HCT116 (cell line): Measurements from ENCODE around the gene LRRC47. TPM values are rescaled to one million over a fixed set of nuclear protein-coding genes. Genes with fewer than 3 reads are reported as not detected.

Source experiments
- ATAC-seq: fragments of 200-7000 bp; cut with Tn5 transposase; 2 replicates; pipeline ENCODE4 v1.9.1; 2020; ENCODE audit warnings: mild to moderate bottlenecking, moderate library complexity
- BruUV-seq: library from RNA; stranded (reverse); fragments of 400-500 nt; replicated peaks from 2 replicates; lab custom pipeline; 2021; lab: Mats Ljungman, UMichigan
- CTCF ChIA-PET: fragments of 300-600 bp; sonication (Branson Sonifier 250); formaldehyde crosslinking; loops from one replicate; lab custom pipeline; 2021; ENCODE audit warnings: antibody characterized with exemption; lab: Charles Lee
- POLR2A ChIA-PET: fragments of 300-600, 350-600 bp; sonication (Branson Sonifier 250); formaldehyde crosslinking; loops from one replicate; lab custom pipeline; 2021; ENCODE audit warnings: antibody characterized with exemption; lab: Charles Lee
- RAD21 ChIA-PET, 2 experiments: fragments of 300-600 bp; sonication (Branson Sonifier 250); formaldehyde crosslinking; loops; one replicate each; lab custom pipeline; 2023; ENCODE audit warnings: low total read pairs in 2 of 2; ENCODE audit not compliant: uncharacterized antibody in 2 of 2, unreplicated experiment in 2 of 2, low non-redundant PET in 1 of 2; lab: Charles Lee
- DNase-seq: peaks from one replicate; pipeline ENCODE4 v3.0.0-alpha.2; 2010; ENCODE audit warnings: low read depth, low spot score
- H2AFZ ChIP-seq: fragments of 200-600 bp; shearing (Covaris generic), sonication (generic); 2 replicates; pipeline ENCODE4 v1.6.1; 2017; ENCODE audit warnings: low read depth, mixed run types, mixed read lengths, antibody characterized with exemption, low read length; ENCODE audit not compliant: poor library complexity, severe bottlenecking
- H3K27ac ChIP-seq: 2 replicates; pipeline ENCODE4 v1.5.1; 2012; ENCODE audit warnings: low read depth, low read length
- H3K27me3 ChIP-seq: fragments of 200-600 bp; sonication (generic); 2 replicates; pipeline ENCODE4 v1.6.1; 2016; ENCODE audit warnings: mixed run types, low read length, mixed read lengths; ENCODE audit not compliant: insufficient read depth
- H3K36me3 ChIP-seq, 2 experiments: fragments of 200-500 bp in 1 of 2; fragments of 200-600 bp in 1 of 2; sonication (Bioruptor generic) in 1 of 2; sonication (generic) in 1 of 2; 2 replicates each; pipeline versions ENCODE4 v1.5.1 to v1.6.1; 2014 to 2016; ENCODE audit warnings: low read length in 2 of 2, inconsistent platforms in 1 of 2, mixed read lengths in 1 of 2, mixed run types in 1 of 2; ENCODE audit not compliant: insufficient read depth in 2 of 2, control insufficient read depth in 1 of 2
- H3K4me1 ChIP-seq, 2 experiments: fragments of 200-600 bp in 1 of 2; sonication (generic) in 1 of 2; 2 replicates each; pipeline versions ENCODE4 v1.5.1 to v1.6.1; 2012 to 2017; ENCODE audit warnings: low read length in 2 of 2, inconsistent platforms in 1 of 2, mild to moderate bottlenecking in 1 of 2, mixed read lengths in 1 of 2, mixed run types in 1 of 2, moderate library complexity in 1 of 2; ENCODE audit not compliant: insufficient read depth in 2 of 2, control insufficient read depth in 1 of 2
- H3K4me2 ChIP-seq: fragments of 200-600 bp; sonication (generic); 2 replicates; pipeline ENCODE4 v1.6.1; 2017; ENCODE audit warnings: mixed run types, low read length, mixed read lengths
- H3K4me3 ChIP-seq, 2 experiments: fragments of 200-600 bp in 1 of 2; sonication (generic) in 1 of 2; replicated peaks in 1 of 2; 2 replicates each; pipeline ENCODE4 v1.5.1; 2011 to 2016; ENCODE audit warnings: low read length in 2 of 2, control low read depth in 1 of 2, low read depth in 1 of 2, mild to moderate bottlenecking in 1 of 2, mixed read lengths in 1 of 2, mixed run types in 1 of 2
- H3K79me2 ChIP-seq: fragments of 200-600 bp; sonication (generic); 2 replicates; pipeline ENCODE4 v1.6.1; 2017; ENCODE audit warnings: mild to moderate bottlenecking, mixed run types, low read length, moderate library complexity, mixed read lengths; ENCODE audit not compliant: insufficient read depth
- H3K9ac ChIP-seq: fragments of 200-600 bp; sonication (generic); 2 replicates; pipeline ENCODE4 v1.6.1; 2016; ENCODE audit warnings: low read length, mixed read lengths
- H3K9me2 ChIP-seq: fragments of 200-600 bp; sonication (generic), shearing (Covaris generic); 2 replicates; pipeline ENCODE4 v1.6.1; 2017; ENCODE audit warnings: mixed run types, mild to moderate bottlenecking, moderate library complexity; ENCODE audit not compliant: insufficient read depth
- H3K9me3 ChIP-seq, 2 experiments: fragments of 200-500 bp in 1 of 2; fragments of 200-600 bp in 1 of 2; sonication (Bioruptor generic) in 1 of 2; sonication (generic) in 1 of 2; 2 replicates each; pipeline ENCODE4 v1.6.1; 2014 to 2017; ENCODE audit warnings: low read length in 2 of 2, mixed read lengths in 2 of 2, inconsistent platforms in 1 of 2, low read depth in 1 of 2, mild to moderate bottlenecking in 1 of 2, mixed run types in 1 of 2, moderate library complexity in 1 of 2; ENCODE audit not compliant: control insufficient read depth in 1 of 2, insufficient read depth in 1 of 2
- H4K20me1 ChIP-seq: fragments of 200-600 bp; sonication (generic), shearing (Covaris generic); 2 replicates; pipeline ENCODE4 v1.6.1; 2017; ENCODE audit warnings: mixed run types, mild to moderate bottlenecking, moderate library complexity; ENCODE audit not compliant: insufficient read depth
- ATF3 ChIP-seq: IDR thresholded peaks from 2 replicates; pipeline ENCODE4 v1.6.1; 2012
- CBX3 ChIP-seq: IDR thresholded peaks from 2 replicates; pipeline ENCODE4 v1.6.1; 2012; ENCODE audit warnings: low read depth
- CEBPB ChIP-seq: IDR thresholded peaks from 2 replicates; pipeline ENCODE4 v1.6.1; 2012; ENCODE audit warnings: low read depth
- CTCF ChIP-seq, 3 experiments: fragments of 200-600 bp in 1 of 3; sonication (generic) in 1 of 3; IDR thresholded peaks in 2 of 3; conservative IDR thresholded peaks in 1 of 3; 2 replicates each; pipeline ENCODE4 v1.5.1; 2012 to 2017; ENCODE audit warnings: low read depth in 2 of 3, low read length in 2 of 3, antibody characterized with exemption in 1 of 3, borderline replicate concordance in 1 of 3, control low read depth in 1 of 3, mild to moderate bottlenecking in 1 of 3, mixed read lengths in 1 of 3, mixed run types in 1 of 3, moderate library complexity in 1 of 3; ENCODE audit not compliant: insufficient read depth in 1 of 3
- EGR1 ChIP-seq: IDR thresholded peaks from 2 replicates; pipeline ENCODE4 v1.6.1; 2012; ENCODE audit warnings: low read depth
- ELF1 ChIP-seq: IDR thresholded peaks from 2 replicates; pipeline ENCODE4 v1.6.1; 2012; ENCODE audit warnings: low read depth, borderline replicate concordance
- EZH2 ChIP-seq: fragments of 200-600 bp; sonication (generic); IDR thresholded peaks from 2 replicates; pipeline ENCODE4 v1.6.1; 2017; ENCODE audit warnings: antibody characterized with exemption, mixed run types
- EZH2phosphoT487 ChIP-seq: fragments of 200-600 bp; IDR thresholded peaks from 2 replicates; pipeline ENCODE4 v1.6.1; 2018; ENCODE audit warnings: antibody characterized with exemption, borderline replicate concordance
- JUND ChIP-seq: IDR thresholded peaks from 2 replicates; pipeline ENCODE4 v1.6.1; 2012
- POLR2AphosphoS5 ChIP-seq: IDR thresholded peaks from 2 replicates; pipeline ENCODE4 v1.6.1; 2011; ENCODE audit warnings: mild to moderate bottlenecking, low read depth, low read length, moderate library complexity
- RAD21 ChIP-seq: IDR thresholded peaks from 2 replicates; pipeline ENCODE4 v1.6.1; 2012; ENCODE audit warnings: low read depth, mild to moderate bottlenecking
- SIN3A ChIP-seq: IDR thresholded peaks from 2 replicates; pipeline ENCODE4 v1.6.1; 2012; ENCODE audit warnings: low read depth
- TCF7L2 ChIP-seq: IDR thresholded peaks from 2 replicates; pipeline ENCODE4 v1.7.0; 2011; ENCODE audit warnings: borderline replicate concordance, inconsistent platforms; ENCODE audit not compliant: insufficient read depth, insufficient read length; ENCODE audit errors: extremely low read depth
- YY1 ChIP-seq: IDR thresholded peaks from 2 replicates; pipeline ENCODE4 v1.6.1; 2011; ENCODE audit warnings: low read length, low read depth, moderate library complexity, mild to moderate bottlenecking; ENCODE audit not compliant: insufficient replicate concordance; ENCODE audit errors: extremely low read depth
- ZFX ChIP-seq: fragments of 450-650 bp; IDR thresholded peaks from 2 replicates; pipeline ENCODE4 v1.6.1; 2017
- ZNF274 ChIP-seq: fragments of 200-500 bp; sonication (Bioruptor generic); IDR thresholded peaks from 2 replicates; pipeline ENCODE4 v1.6.1; 2014; ENCODE audit warnings: mild to moderate bottlenecking, low read depth, low read length, inconsistent platforms
- intact Hi-C: fragments of 100-400 bp; cut with micrococcal nuclease; formaldehyde crosslinking; loops from 2 replicates; pipeline ENCODE4 v1.10.0; 2022
- total RNA-seq: library from RNA; stranded (reverse); gene quantifications from one replicate; pipeline ENCODE4 v1.2.1, GENCODE V29; 2021; ENCODE audit not compliant: unreplicated experiment

The LRRC47 gene
- total RNA-seq, 1 experiment from 2014 or later: 48.0 TPM

- CTCF ChIA-PET: no interaction called here
- TF ChIP-seq CBX3: no peak
- no peak for TF ChIP-seq YY1
- no peak for TF ChIP-seq CTCF (IDR thresholded peaks at IDR 0.05 in 2 of 3, conservative IDR thresholded peaks at IDR 0.05 in 1 of 3; ENCODE audit: borderline replicate concordance in 1 of 3, insufficient read depth in 1 of 3, low read depth in 2 of 3, low read length in 2 of 3)
- no peak for TF ChIP-seq SIN3A
- BruUV-seq: no TSS peak
Measured at GRCh38 chr1:3814065-3814464, 17.8 kb upstream of the LRRC47 start.

GRCh38 chr1:3811595-3811911 lies 15.3 kb upstream of the LRRC47 start:
- RAD21 ChIA-PET: no interaction called here
- no peak for DNase-seq
- POLR2A ChIA-PET: no interaction called here
- no peaks in the 10 kb centered on the region for H4K20me1 ChIP-seq
- CTCF ChIA-PET: no interaction called here
- no peaks in the 10 kb centered on the region for H3K9me2 ChIP-seq
- H3K9me3 ChIP-seq: peaks cover 0 to 10% of the 10 kb centered on the region in 2 experiments; a peak in 2 of 4 replicates
- H3K79me2 ChIP-seq: no peaks in the 10 kb centered on the region
- no peak for ATAC-seq
- no peak overlapping the region for H3K9ac ChIP-seq
- peak overlapping the region; percentile 59 for H3K4me2 ChIP-seq
- BruUV-seq: no TSS peak
- TF ChIP-seq EZH2phosphoT487 (no peak), ZNF274 (no peak), TCF7L2 (no peak), RAD21 (no peak), ELF1 (no peak), SIN3A (no peak), ZFX (no peak), CEBPB (no peak), EZH2 (no peak), POLR2AphosphoS5 (no peak), CTCF (IDR thresholded peaks at IDR 0.05 in 2 of 3, conservative IDR thresholded peaks at IDR 0.05 in 1 of 3; ENCODE audit: borderline replicate concordance in 1 of 3, insufficient read depth in 1 of 3, low read depth in 2 of 3, low read length in 2 of 3) (no peak), CBX3 (no peak), EGR1 (no peak), YY1 (no peak), JUND (no peak), ATF3 (no peak)
- TF ChIP-seq, all 23 proteins: peak for 0
- Histone ChIP-seq H3K36me3 (no peaks in the 10 kb centered on the region), H3K27me3 (no peaks in the 10 kb centered on the region), H2AFZ (no peak overlapping the region), H3K27ac (no peak overlapping the region), H3K4me1 (peaks cover 7 to 10% of the 10 kb centered on the region in 2 experiments; a peak in 3 of 4 replicates), H3K4me3 (peak overlapping the region in 1 of 2 experiments; percentile 22; a peak in 1 of 4 replicates)
- intact Hi-C loops: no loop called here

More at GRCh38 chr1:3814065-3814464, 17.8 kb upstream of the LRRC47 start:
- Histone ChIP-seq H3K27ac (no peak overlapping the region), H3K36me3 (no peaks in the 10 kb centered on the region), H3K9ac (no peak overlapping the region), H3K9me2 (no peaks in the 10 kb centered on the region), H3K9me3 (no peaks in the 10 kb centered on the region), H3K27me3 (no peaks in the 10 kb centered on the region), H3K79me2 (no peaks in the 10 kb centered on the region), H3K4me3 (no peak overlapping the region), H3K4me1 (peaks cover 7 to 10% of the 10 kb centered on the region in 2 experiments; a peak in 3 of 4 replicates), H3K4me2 (no peak overlapping the region), H2AFZ (no peak overlapping the region), H4K20me1 (no peaks in the 10 kb centered on the region)
- intact Hi-C loops: no loop called here
- ChIA-PET POLR2A (no interaction called here), RAD21 (no interaction called here)
- DNase-seq (no peak), ATAC-seq (no peak)
